Neural cell (in vitro differentiated cells): Measurements from ENCODE around the gene TP53TG5.

Experiments
- EZH2 ChIP-seq: fragments of 200-600, 300-800 bp; shearing (Covaris generic), sonication (generic); IDR thresholded peaks from 2 replicates; pipeline ENCODE4 v1.6.1; 2014; ENCODE audit warnings: antibody characterized with exemption, low read length, borderline replicate concordance, mild to moderate bottlenecking; ENCODE audit not compliant: insufficient read depth, poor library complexity, severe bottlenecking
- TF ChIP-seq, protein P1 (sequence below): fragments of 450-650 bp; IDR thresholded peaks from 2 replicates; pipeline ENCODE4 v1.5.1; 2014; ENCODE audit warnings: antibody characterized with exemption, mild to moderate bottlenecking, moderate library complexity; ENCODE audit not compliant: poor library complexity, severe bottlenecking

DNA sequence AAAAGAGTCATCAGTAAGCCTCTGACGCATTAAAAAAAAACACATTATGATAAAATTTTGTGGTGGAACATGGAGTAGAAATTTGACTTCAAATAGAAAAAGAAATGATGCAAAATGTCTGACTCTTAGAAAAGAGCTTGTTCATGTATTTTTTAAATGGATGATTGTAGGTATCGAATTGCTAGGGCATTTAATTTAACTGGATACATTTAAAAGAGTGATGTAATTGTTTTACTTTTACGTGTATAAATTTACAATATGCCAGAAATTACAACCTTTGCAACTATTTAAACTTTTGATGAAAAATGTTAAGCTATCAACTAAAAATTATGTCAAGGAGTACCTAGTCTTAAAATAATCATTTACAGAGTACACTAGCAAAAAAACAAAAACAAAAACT, 25.4 kb downstream of the TP53TG5 start:
- TF ChIP-seq EZH2: no peak
- TF ChIP-seq, protein P1, sequence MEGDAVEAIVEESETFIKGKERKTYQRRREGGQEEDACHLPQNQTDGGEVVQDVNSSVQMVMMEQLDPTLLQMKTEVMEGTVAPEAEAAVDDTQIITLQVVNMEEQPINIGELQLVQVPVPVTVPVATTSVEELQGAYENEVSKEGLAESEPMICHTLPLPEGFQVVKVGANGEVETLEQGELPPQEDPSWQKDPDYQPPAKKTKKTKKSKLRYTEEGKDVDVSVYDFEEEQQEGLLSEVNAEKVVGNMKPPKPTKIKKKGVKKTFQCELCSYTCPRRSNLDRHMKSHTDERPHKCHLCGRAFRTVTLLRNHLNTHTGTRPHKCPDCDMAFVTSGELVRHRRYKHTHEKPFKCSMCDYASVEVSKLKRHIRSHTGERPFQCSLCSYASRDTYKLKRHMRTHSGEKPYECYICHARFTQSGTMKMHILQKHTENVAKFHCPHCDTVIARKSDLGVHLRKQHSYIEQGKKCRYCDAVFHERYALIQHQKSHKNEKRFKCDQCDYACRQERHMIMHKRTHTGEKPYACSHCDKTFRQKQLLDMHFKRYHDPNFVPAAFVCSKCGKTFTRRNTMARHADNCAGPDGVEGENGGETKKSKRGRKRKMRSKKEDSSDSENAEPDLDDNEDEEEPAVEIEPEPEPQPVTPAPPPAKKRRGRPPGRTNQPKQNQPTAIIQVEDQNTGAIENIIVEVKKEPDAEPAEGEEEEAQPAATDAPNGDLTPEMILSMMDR: no peak
